Measurements from ENCODE around the gene KIF16B. TPM values are rescaled to one million over a fixed set of nuclear protein-coding genes. Genes with fewer than 3 reads are reported as not detected.
A peak's percentile ranks its signal among the peaks of the same experiment; 100 is the strongest.

KIF16B gene
- total RNA-seq, 1 donor from 2014 or later: 17.8 TPM

- DNase-seq: no peak
- ATAC-seq: no peak
- intact Hi-C loops (cut with micrococcal nuclease): no loop called here
Measured at GRCh38 chr20:16497896-16498295, 75.4 kb downstream of the KIF16B start.

- intact Hi-C loops (cut with micrococcal nuclease): no loop called here
- ATAC-seq (no peak), DNase-seq (no peak)
Measured at GRCh38 chr20:16493486-16493885, 79.8 kb downstream of the KIF16B start.

GRCh38 chr20:16491294-16491905, 81.8 kb downstream of the KIF16B start:
- intact Hi-C loops (cut with micrococcal nuclease): no loop called here
- DNase-seq: no peak
- ATAC-seq: peak; percentile 27

GRCh38 chr20:16490696-16491095, 82.6 kb downstream of the KIF16B start:
- DNase-seq: no peak
- intact Hi-C loops (cut with micrococcal nuclease): no loop called here
- ATAC-seq: no peak

- DNase-seq: no peak
- intact Hi-C loops (cut with micrococcal nuclease): no loop called here
- ATAC-seq: no peak
Measured at GRCh38 chr20:16488616-16489015, 84.6 kb downstream of the KIF16B start.

GRCh38 chr20:16488086-16488485, 85.2 kb downstream of the KIF16B start:
- no peak for ATAC-seq
- no peak for DNase-seq
- intact Hi-C loops (cut with micrococcal nuclease): no loop called here

GRCh38 chr20:16486532-16486931, 86.7 kb downstream of the KIF16B start:
- ATAC-seq: no peak
- intact Hi-C loops (cut with micrococcal nuclease): no loop called here
- no peak for DNase-seq

- no peak for DNase-seq
- ATAC-seq: no peak
- intact Hi-C loops (cut with micrococcal nuclease): no loop called here
Measured at GRCh38 chr20:16485401-16485800, 87.8 kb downstream of the KIF16B start.

- intact Hi-C loops (cut with micrococcal nuclease): no loop called here
- no peak for DNase-seq
- no peak for ATAC-seq
Measured at GRCh38 chr20:16483024-16483423, 90.2 kb downstream of the KIF16B start.

GRCh38 chr20:16481977-16482376, 91.3 kb downstream of the KIF16B start:
- DNase-seq: no peak
- no peak for ATAC-seq
- intact Hi-C loops (cut with micrococcal nuclease): no loop called here

GRCh38 chr20:16479666-16480065, 93.6 kb downstream of the KIF16B start:
- no peak for ATAC-seq
- intact Hi-C loops (cut with micrococcal nuclease): no loop called here
- DNase-seq: no peak

GRCh38 chr20:16477632-16478031, 95.6 kb downstream of the KIF16B start:
- intact Hi-C loops (cut with micrococcal nuclease): no loop called here
- no peak for ATAC-seq
- DNase-seq: no peak

GRCh38 chr20:16476032-16476431, 97.2 kb downstream of the KIF16B start:
- peak; percentile 66 for ATAC-seq
- DNase-seq: no peak
- intact Hi-C loops (cut with micrococcal nuclease): no loop called here

- intact Hi-C loops (cut with micrococcal nuclease): no loop called here
- ATAC-seq (no peak), DNase-seq (no peak)
Measured at GRCh38 chr20:16475225-16475624, 98.0 kb downstream of the KIF16B start.

- ATAC-seq: no peak
Measured at GRCh38 chr20:16474363-16474762, 98.9 kb downstream of the KIF16B start.

GRCh38 chr20:16472045-16472872, 101.0 kb downstream of the KIF16B start:
- ATAC-seq (no peak), DNase-seq (no peak)
- intact Hi-C loops (cut with micrococcal nuclease): no loop called here

More at GRCh38 chr20:16474363-16474762, 98.9 kb downstream of the KIF16B start:
- DNase-seq: no peak
- intact Hi-C loops (cut with micrococcal nuclease): no loop called here

GRCh38 chr20:16469395-16469905, 103.8 kb downstream of the KIF16B start:
- DNase-seq: no peak
- intact Hi-C loops (cut with micrococcal nuclease): no loop called here
- ATAC-seq: no peak

GRCh38 chr20:16462711-16463110, 110.5 kb downstream of the KIF16B start:
- no peak for ATAC-seq
- intact Hi-C loops (cut with micrococcal nuclease): no loop called here
- no peak for DNase-seq

GRCh38 chr20:16459019-16459700, 114.1 kb downstream of the KIF16B start:
- intact Hi-C loops (cut with micrococcal nuclease): no loop called here
- peak; percentile 99 for ATAC-seq
- DNase-seq: peak; percentile 32

- DNase-seq: no peak
- no peak for ATAC-seq
- intact Hi-C loops (cut with micrococcal nuclease): no loop called here
Measured at GRCh38 chr20:16457514-16457913, 115.7 kb downstream of the KIF16B start.
